ENCODE data around the gene SPACA6.
"Not testable (repeated sequence)": the region's sequence is repeated elsewhere in the genome, so short reads cannot be mapped to it uniquely, and the experiment has no call there.

The SPACA6 gene

DNA sequence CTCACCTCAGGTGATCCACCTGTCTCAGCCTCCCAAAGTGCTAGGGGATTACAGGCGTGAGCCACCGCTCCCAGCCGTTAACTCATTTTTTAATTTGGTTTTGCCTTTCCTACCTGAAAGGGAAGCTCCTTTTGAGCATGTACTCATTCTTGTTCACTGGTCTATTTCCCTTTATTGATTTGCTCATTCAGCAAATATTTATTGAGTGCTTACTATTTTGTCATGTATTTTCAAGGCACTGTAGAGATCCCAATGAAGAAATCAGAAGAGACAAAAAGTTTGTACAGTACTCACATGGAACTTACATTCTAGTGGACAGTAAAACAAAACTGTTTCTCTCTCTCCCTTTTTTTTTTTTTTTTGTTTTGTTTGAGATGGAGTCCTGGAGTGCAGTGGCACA, 13.8 kb downstream of the SPACA6 start:
- DNase-seq = no peak

DNA sequence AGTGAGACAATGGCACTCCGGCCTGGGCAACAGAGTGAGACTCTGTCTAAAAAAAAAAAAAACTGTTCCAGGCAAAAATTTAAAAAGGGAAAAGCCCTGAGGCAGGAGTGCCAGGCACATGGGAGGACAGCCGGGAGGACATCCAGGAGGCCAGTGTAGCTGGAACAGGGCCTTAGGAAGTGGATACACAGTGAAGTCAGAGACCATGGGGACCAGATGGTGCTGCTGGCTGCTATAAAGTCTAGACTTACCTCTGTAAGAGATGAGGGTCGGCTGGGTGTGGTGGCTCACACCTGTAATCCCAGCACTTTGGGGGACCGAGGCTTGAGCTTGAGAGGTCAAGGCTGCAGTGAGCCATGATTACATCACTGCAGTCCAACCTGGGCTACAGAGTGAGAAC, 15.7 kb downstream of the SPACA6 start:
- DNase-seq = no peak

DNA sequence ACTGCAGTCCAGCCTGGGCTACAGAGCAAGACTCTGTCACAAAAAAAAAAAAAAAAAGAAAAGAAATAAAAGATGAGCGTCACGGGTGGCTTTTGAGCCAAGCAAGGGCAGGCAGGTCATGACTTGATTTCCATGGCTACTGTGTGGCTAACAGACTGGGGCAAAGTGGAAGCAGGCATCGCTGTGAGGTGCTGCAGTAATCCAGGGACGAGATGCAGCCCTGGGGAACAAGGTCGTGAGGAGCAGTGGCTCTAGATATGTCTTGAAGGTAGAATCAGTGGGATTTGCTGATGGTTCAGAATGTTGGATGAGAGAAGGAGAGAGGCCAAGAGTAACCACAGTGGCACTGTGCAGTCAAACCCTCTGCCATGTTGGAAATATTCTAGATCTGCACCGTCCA, 16.4 kb downstream of the SPACA6 start:
- DNase-seq = no peak

- DNase-seq = peak; percentile 34
These were observed 17.0 kb downstream of the SPACA6 start for GRCh38 chr19:51710163-51710562.

DNA sequence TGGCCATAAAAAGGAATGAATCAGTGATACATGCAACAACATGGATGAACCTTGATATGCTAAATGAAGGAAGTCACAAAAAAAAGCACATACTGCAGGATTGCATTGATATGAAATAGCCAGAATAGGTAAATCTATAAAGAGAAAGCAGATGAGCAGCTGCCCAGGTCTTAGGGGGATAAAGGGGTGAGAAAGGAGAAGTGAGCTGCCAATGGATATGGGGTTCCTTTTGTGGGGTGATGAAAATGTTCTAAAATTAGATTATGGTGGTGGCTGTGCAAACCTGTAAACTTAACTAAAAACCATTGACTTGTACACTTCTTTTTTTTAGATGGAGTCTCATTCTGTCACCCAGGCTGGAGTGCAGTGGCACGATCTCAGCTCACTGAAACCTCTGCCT, 18.6 kb downstream of the SPACA6 start:
- no peak for DNase-seq

GRCh38 chr19:51712461-51713081, 19.4 kb downstream of the SPACA6 start:
- no peak for DNase-seq

- DNase-seq = no peak
These were observed 20.5 kb downstream of the SPACA6 start for GRCh38 chr19:51713319-51714285.

DNA sequence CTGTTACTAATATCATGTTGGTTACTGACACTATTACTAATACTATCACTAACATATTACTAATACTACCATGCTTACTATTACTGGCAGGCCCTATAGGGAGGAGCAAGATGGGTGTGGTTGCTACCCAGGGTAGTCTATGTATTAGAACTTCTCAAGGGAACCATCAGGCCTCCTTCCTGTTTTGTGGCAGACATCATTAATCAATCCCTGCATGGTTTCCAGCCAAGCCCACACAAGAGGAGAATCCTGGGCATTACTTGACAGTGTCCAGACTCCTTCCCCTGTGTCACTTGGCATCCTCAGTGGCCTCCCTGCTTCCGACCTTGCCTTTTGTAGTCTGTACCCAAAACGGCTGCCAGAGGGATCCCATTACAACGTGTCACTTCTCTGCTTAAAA, 21.7 kb downstream of the SPACA6 start:
- DNase-seq = no peak

GRCh38 chr19:51715850-51716249, 22.7 kb downstream of the SPACA6 start:
- no peak for DNase-seq

- DNase-seq = no peak
These were observed 23.8 kb downstream of the SPACA6 start for GRCh38 chr19:51716925-51717324.

DNA sequence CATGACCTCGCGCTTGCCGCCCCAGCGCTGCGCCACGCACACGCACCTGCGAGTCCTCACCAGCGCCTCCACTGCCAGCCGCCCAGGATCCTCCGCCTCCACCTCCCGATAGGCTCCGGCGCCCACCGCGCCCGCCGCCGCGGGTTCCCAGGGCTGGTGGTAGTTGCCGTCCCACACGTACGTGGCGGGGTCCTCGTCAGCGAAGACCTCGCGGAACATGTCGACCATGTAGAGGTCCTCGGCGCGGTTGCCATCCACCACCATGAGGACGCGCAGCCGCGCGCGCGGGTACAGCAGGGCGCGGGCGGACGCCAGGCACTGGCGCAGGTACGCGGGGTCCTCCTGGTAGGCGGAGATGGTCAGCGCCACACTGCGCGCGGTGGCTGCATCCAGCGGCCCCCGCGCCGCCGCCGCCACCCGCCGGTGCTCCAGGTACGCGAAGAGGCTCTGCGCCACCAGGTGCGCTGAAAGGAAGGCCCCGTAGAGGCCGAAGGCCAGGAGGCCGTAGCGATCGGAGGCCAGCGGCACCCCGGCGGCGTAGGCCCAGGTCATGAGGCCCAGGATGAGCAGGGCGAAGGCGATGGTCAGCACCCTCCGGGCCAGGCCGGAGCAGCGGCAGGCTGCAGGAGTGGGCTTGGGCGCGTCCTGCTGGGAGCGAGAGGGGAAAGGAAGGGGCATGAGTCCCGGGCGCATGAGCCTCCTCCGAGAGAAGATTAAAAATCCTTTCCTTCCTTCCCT, 26.3 kb downstream of the SPACA6 start:
- DNase-seq = no peak

- DNase-seq = no peak
These were observed 28.8 kb downstream of the SPACA6 start for GRCh38 chr19:51721905-51722304.

- DNase-seq = no peak
These were observed 29.4 kb downstream of the SPACA6 start for GRCh38 chr19:51722492-51722891.

DNA sequence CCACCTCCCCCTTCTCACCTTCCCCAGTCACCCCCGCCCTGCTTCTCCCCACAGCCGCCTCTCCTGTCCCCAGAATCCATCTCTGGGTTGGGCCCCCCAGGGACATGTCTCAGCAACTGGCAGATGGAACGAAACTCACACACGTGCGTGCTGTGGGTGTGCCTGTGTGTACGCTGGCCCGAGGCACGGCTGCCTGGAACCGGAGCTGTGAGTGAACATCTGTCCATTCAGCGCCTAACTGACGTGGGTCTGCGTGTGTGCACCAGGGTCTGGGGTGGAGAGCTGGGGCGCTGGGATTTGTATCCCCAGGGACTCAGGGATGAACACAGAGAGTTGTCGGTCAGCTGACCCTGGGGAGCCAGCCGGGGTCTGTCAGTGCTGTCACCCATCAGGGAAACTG, 31.4 kb downstream of the SPACA6 start:
- no peak for DNase-seq

- peak; percentile 46 for DNase-seq
These were observed 32.9 kb downstream of the SPACA6 start for GRCh38 chr19:51726049-51726448.

DNA sequence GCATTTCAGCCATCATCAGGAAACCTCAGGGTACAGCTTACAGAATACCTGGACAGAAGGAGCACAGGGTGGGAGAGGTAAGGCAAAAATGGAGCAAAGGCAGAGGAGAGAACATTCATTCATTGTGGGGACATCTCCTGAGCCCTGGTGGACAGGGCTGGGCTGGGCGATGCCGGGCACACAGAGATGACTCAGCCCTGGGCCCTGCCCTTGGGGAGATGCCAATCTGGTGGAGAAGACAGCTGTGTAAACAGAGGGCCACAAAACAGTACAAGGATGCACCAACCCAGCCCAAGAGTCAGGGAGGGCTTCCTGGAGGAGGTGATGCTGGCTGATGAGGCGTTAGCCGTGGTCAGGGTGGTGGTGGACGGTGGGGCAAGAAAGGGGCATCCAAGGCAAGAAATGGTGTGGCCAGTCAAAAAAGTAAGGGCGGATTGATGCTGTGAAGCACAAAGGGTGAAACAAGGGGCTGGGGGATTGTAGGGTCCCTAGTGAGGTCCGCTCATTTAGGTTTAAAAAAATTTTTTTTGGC, 34.3 kb downstream of the SPACA6 start:
- DNase-seq = peak; percentile 46

DNA sequence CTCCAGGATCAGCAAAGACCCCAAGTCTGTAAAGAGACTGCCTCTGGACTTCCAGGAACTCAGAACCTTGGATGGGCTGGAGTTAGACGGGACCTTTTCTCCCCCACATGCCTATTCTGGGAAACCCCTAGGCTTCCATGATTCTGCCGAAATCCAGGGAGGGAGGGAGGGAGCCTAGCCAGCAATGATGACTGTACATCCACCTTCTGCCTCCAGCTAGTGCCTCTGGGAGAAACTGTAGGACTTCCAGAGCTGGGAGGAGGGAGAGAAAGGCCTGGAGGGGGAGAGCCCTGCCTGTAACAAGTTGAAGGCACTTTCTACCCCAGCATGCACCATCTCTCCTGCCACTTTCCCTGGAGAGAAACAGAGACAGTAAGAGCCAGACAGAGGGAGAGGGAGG, 36.7 kb downstream of the SPACA6 start:
- DNase-seq = no peak

- no peak for DNase-seq
These were observed 40.8 kb downstream of the SPACA6 start for GRCh38 chr19:51733742-51734522.

DNA sequence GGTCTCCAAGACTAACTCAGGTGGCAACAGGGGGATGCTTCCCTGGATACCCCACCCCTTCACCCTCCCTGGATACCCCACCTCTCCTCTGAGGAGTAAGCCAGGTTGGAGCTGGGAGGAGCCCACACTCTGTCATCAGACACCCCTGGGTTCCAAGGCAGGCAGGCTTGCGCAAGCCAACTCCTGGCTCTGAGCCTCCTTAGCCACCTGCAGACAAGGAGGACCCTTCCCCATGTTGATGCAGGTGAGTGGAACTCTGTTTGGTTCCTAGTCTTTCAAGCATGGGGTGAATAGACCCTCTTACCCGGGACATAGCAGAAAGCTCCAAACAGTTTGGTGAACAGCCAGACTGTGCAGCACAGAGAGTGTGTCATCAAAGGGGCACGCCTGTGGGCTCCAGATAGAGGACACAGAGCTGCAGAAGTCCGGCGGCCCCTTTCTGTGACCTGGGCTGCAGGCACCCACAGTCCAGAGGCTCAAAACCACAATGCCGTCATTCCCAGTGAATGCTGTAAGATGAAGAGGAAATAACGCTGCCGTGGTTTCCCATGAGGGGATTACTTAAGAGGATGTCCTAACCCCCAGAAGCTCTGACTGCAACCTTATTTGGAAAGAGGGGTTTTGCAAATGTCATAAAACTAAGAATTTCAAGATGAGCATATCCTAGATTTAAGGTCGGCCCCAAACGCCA, 42.8 kb downstream of the SPACA6 start:
- peak; percentile 33 for DNase-seq

- no peak for DNase-seq
These were observed 44.3 kb downstream of the SPACA6 start for GRCh38 chr19:51737389-51737788.

- no peak for DNase-seq
These were observed 44.8 kb downstream of the SPACA6 start for GRCh38 chr19:51737924-51738323.

- DNase-seq = not testable (repeated sequence)
These were observed 45.4 kb downstream of the SPACA6 start for GRCh38 chr19:51738523-51738922.
